ENCODE data around the gene HSPE1.
"Not testable (repeated sequence)": the region's sequence is repeated elsewhere in the genome, so short reads cannot be mapped to it uniquely, and the experiment has no call there.

HSPE1 gene

GRCh38 chr2:197499594-197500502 is at the start of gene HSPE1, which contains the start of gene HSPD1:
Gene HSPE1 (plus strand): TSS chr2:197500379. CDS start chr2:197500437, 58 bp downstream.
Gene HSPD1 (minus strand): TSS chr2:197499840. CDS start chr2:197498848, 992 bp downstream.
- DNase-seq = peak; percentile 99

GRCh38 chr2:197450465-197450864 is 49.7 kb upstream of the HSPE1 start:
- DNase-seq = no peak

- DNase-seq = not testable (repeated sequence)
Measured at GRCh38 chr2:197450935-197451358, 49.2 kb upstream of the HSPE1 start.

- no peak for DNase-seq
Measured at GRCh38 chr2:197452754-197453122, 47.4 kb upstream of the HSPE1 start.

GRCh38 chr2:197453123-197453913 is 46.9 kb upstream of the HSPE1 start, which contains the start of gene COQ10B:
Gene COQ10B (plus strand): TSS chr2:197453552. CDS start chr2:197453561, 9 bp downstream.
- DNase-seq = peak; percentile 99

- DNase-seq = no peak
Measured at GRCh38 chr2:197453914-197454398, 46.2 kb upstream of the HSPE1 start.

- DNase-seq = no peak
Measured at GRCh38 chr2:197454923-197455322, 45.3 kb upstream of the HSPE1 start.

GRCh38 chr2:197455428-197455827 is 44.8 kb upstream of the HSPE1 start:
- no peak for DNase-seq

GRCh38 chr2:197460649-197461048 is 39.5 kb upstream of the HSPE1 start:
- no peak for DNase-seq

- no peak for DNase-seq
Measured at GRCh38 chr2:197461057-197461456, 39.1 kb upstream of the HSPE1 start.

GRCh38 chr2:197464175-197464574 is 36.0 kb upstream of the HSPE1 start:
- DNase-seq = no peak

GRCh38 chr2:197472166-197472565 is 28.0 kb upstream of the HSPE1 start:
- DNase-seq = no peak

GRCh38 chr2:197477797-197478196 is 22.4 kb upstream of the HSPE1 start:
- no peak for DNase-seq

- DNase-seq = no peak
Measured at GRCh38 chr2:197480165-197481036, 19.8 kb upstream of the HSPE1 start.

GRCh38 chr2:197484248-197484647 is 15.9 kb upstream of the HSPE1 start:
- not testable (repeated sequence) for DNase-seq

- no peak for DNase-seq
Measured at GRCh38 chr2:197486175-197486574, 14.0 kb upstream of the HSPE1 start.

- DNase-seq = no peak
Measured at GRCh38 chr2:197487385-197487784, 12.8 kb upstream of the HSPE1 start.

- DNase-seq = no peak
Measured at GRCh38 chr2:197495433-197496134, 4.6 kb upstream of the HSPE1 start.

GRCh38 chr2:197496695-197497094 is 3.5 kb upstream of the HSPE1 start:
- no peak for DNase-seq

- DNase-seq = no peak
Measured at GRCh38 chr2:197497326-197497725, 2.9 kb upstream of the HSPE1 start.

- DNase-seq = no peak
Measured at GRCh38 chr2:197498235-197498936, 1.8 kb upstream of the HSPE1 start.

All from stimulated activated naive CD4-positive, alpha-beta T cell treated with Interleukin-2 at 50 U/mL for 16 hours (primary cell).